Heart right ventricle (tissue), 16 donors: ENCODE data around the gene STX2. TPM values are rescaled to one million over a fixed set of nuclear protein-coding genes. Genes with fewer than 3 reads are reported as not detected.

Experiments
- ATAC-seq, 8 donors: fragments of 200-7000 bp; cut with Tn5 transposase; one replicate each; pipeline ENCODE4 v1.9.1; 2020; ENCODE audit warnings: mild to moderate bottlenecking in 8 of 8, moderate library complexity in 8 of 8, moderate number of reproducible peaks in 1 of 8
- DNase-seq, 2 donors: peaks; one replicate each; pipeline ENCODE4 v3.0.0-alpha.2; 2020
- H3K27ac ChIP-seq, 10 donors: fragments of 200-600 bp; sonication (generic) in 2 of 10; one replicate each; pipeline versions ENCODE4 v1.5.0 to v1.8.0; 2020 to 2022; ENCODE audit warnings: mild to moderate bottlenecking in 3 of 10
- H3K27me3 ChIP-seq, 7 donors: fragments of 200-600 bp; one replicate each; pipeline ENCODE4 v1.8.0; 2021 to 2022; ENCODE audit warnings: mild to moderate bottlenecking in 2 of 7
- H3K36me3 ChIP-seq, 9 donors: fragments of 200-600 bp; sonication (generic) in 1 of 9; one replicate each; pipeline versions ENCODE4 v1.5.0 to v1.8.0; 2020 to 2022; ENCODE audit warnings: mild to moderate bottlenecking in 2 of 9
- H3K4me1 ChIP-seq, 9 donors: fragments of 200-600 bp; sonication (generic) in 1 of 9; one replicate each; pipeline versions ENCODE4 v1.5.0 to v1.8.0; 2020 to 2022; ENCODE audit warnings: mild to moderate bottlenecking in 4 of 9
- H3K4me3 ChIP-seq, 10 donors: fragments of 200-600 bp; sonication (generic) in 2 of 10; one replicate each; pipeline versions ENCODE4 v1.5.0 to v1.8.0; 2020 to 2022; ENCODE audit warnings: mild to moderate bottlenecking in 7 of 10, moderate library complexity in 2 of 10
- H3K9me3 ChIP-seq, 11 donors: fragments of 200-600 bp in 10 of 11; sonication (generic) in 2 of 11; one replicate each; pipeline versions ENCODE4 v1.5.0 to v1.8.0; 2013 to 2022; ENCODE audit warnings: mild to moderate bottlenecking in 2 of 11, control low read depth in 1 of 11, moderate library complexity in 1 of 11
- WGBS, 2 donors: extraction: QIAGEN DNeasy Blood & Tissue Kit; methylation state at CpG; one replicate each; pipeline ENCODE4 v1.1.7; 2013; ENCODE audit warnings: inconsistent platforms in 1 of 2; 5-methylcytosine and 5-hydroxymethylcytosine counted together
- intact Hi-C, 10 donors: fragments of 100-400 bp; cut with DNase I; formaldehyde crosslinking; loops; one replicate each; pipeline versions ENCODE4 v1.11.1 to v1.14.2; 2022
- polyA plus RNA-seq, 2 donors: library from polyadenylated mRNA; stranded (reverse); fragments of 200-250 nt; gene quantifications; one replicate each; pipeline ENCODE4 v1.2.3, GENCODE V29; 2013
- total RNA-seq, 10 donors: library from RNA; stranded (reverse); fragmentation: NEBNext Ultra II Directional in 3 of 10; extraction: Animal tissue kit (Norgen Biotek cat#: 25700) in 3 of 10; gene quantifications; one replicate each; pipeline versions ENCODE4 v1.2.1 to v1.2.4, GENCODE V29; 2021 to 2023
- TF ChIP-seq, protein P1 (sequence below), 9 donors: fragments of 200-600 bp; sonication (generic) in 2 of 9; IDR thresholded peaks; one replicate each; pipeline versions ENCODE4 v1.5.0 to v1.8.0; 2021 to 2022; ENCODE audit warnings: antibody characterized with exemption in 9 of 9, mild to moderate bottlenecking in 5 of 9, moderate library complexity in 1 of 9
- donor health status: Arrhythmogenic right ventricular cardiomyopathy.
- donor health status: ischemic (EF 13 %, LVEDD 7.1; RV severe dilation, severe dysfunction).
- donor health status: healthy with polysubstance abuse.
- donor health status: DM: no; HTN: yes; CAD: no.
- donor health status: DM: no; HTN: no; CAD: no.
- donor health status: ischemic (EF 25% LVEDD 6.9; RV normal size, moderate dysfunction).
- donor health status: ischemic (EF 25% LVEDD 5.7; RV mildly dilated, moderate dysfunction).
- donor health status: healthy.
- donor health status: DM: yes; HTN: yes; CAD: no.
- donor health status: Ischemic cardiomyopathy.
- donor health status: ischemic (EF 35%, LVEDD 5.7; RV mildly dilated, moderate dysfunction).
- donor health status: nonischemic (EF 11% LVEDD 7.7; RV severe dilation, severe dysfunction).
- donor health status: DM: yes; HTN: yes; CAD: no.
- donor health status: PGD.
- donor health status: ischemic (EF 29% LVEDD 5.4; RV normal size, mild dysfunction).
- donor health status: nonischemic (EF 23%, LVEDD 6.1; RV moderate dilation, normal function).

The STX2 gene
- total and polyA plus RNA-seq, 12 donors = 6.0 to 17.0 (median 11.6) TPM

- H3K36me3 ChIP-seq = no peaks in the 10 kb centered on the region
- peaks cover 9 to 42% (median 19%) of the 10 kb centered on the region in 9 donors for H3K4me1 ChIP-seq
- H3K27ac ChIP-seq = no peak overlapping the region
- WGBS, 2 donors = 87 to 88% methylated on average over 6 of the region's 6 CpGs
- TF ChIP-seq, protein P1, sequence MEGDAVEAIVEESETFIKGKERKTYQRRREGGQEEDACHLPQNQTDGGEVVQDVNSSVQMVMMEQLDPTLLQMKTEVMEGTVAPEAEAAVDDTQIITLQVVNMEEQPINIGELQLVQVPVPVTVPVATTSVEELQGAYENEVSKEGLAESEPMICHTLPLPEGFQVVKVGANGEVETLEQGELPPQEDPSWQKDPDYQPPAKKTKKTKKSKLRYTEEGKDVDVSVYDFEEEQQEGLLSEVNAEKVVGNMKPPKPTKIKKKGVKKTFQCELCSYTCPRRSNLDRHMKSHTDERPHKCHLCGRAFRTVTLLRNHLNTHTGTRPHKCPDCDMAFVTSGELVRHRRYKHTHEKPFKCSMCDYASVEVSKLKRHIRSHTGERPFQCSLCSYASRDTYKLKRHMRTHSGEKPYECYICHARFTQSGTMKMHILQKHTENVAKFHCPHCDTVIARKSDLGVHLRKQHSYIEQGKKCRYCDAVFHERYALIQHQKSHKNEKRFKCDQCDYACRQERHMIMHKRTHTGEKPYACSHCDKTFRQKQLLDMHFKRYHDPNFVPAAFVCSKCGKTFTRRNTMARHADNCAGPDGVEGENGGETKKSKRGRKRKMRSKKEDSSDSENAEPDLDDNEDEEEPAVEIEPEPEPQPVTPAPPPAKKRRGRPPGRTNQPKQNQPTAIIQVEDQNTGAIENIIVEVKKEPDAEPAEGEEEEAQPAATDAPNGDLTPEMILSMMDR (IDR thresholded peaks at IDR 0.05) = no peak
- DNase-seq = no peak
- no peaks in the 10 kb centered on the region for H3K27me3 ChIP-seq
- H3K9me3 ChIP-seq = no peaks in the 10 kb centered on the region
- ATAC-seq = no peak
- H3K4me3 ChIP-seq = no peak overlapping the region
- intact Hi-C loops = loop anchor here in 2 of 10 donors (5.0 kb wide), 1 partner anchor 37 kb away; the partner anchor contains the start of gene RAN (in 2 of the 2)
Observed at GRCh38 chr12:130835436-130835835, 3.6 kb downstream of the STX2 start.

DNA sequence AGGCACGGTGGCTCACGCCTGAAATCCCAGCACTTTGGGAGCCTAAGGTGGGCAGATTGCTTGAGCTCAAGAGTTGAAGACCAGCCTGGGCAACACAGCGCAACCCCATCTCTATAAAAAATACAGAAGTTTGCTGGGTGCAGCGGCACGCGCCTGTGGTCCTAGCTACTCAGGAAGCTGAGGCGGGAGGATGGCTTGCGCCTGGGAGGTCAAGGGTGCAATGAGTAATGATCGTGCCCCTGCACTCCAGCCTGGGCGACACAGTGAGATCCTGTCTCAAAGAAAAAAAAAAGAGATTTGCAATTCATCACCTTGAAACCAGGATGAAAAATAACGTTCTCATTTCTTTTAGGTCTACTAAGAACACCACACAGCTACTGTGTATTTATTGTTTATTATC lies 4.0 kb downstream of the STX2 start:
- TF ChIP-seq, protein P1 (IDR thresholded peaks at IDR 0.05) = no peak
- Histone ChIP-seq H3K27me3 (no peaks in the 10 kb centered on the region), H3K9me3 (no peaks in the 10 kb centered on the region), H3K27ac (no peak overlapping the region), H3K36me3 (no peaks in the 10 kb centered on the region), H3K4me3 (no peak overlapping the region), H3K4me1 (peaks cover 9 to 42% (median 19%) of the 10 kb centered on the region in 9 donors)
- DNase-seq (no peak), ATAC-seq (no peak)
- 80 to 87% methylated on average over 11 of the region's 11 CpGs for WGBS, 2 donors
- intact Hi-C loops = loop anchor here in 2 of 10 donors (5.0 kb wide), 1 partner anchor 37 kb away; the partner anchor contains the start of gene RAN (in 2 of the 2)

GRCh38 chr12:130832561-130833209 lies 6.4 kb downstream of the STX2 start:
- no peak overlapping the region for H3K27ac ChIP-seq
- H3K4me3 ChIP-seq = no peak overlapping the region
- H3K9me3 ChIP-seq = no peaks in the 10 kb centered on the region
- WGBS, 2 donors = 82 to 85% methylated on average over 17 of the region's 17 CpGs
- peaks cover 0 to 28% (median 6%) of the 10 kb centered on the region in 9 donors for H3K4me1 ChIP-seq
- TF ChIP-seq, protein P1 (IDR thresholded peaks at IDR 0.05) = no peak
- intact Hi-C loops = no loop called here
- H3K27me3 ChIP-seq = no peaks in the 10 kb centered on the region
- peak in 5 of 8 donors; percentile 8 to 71 (median 45) for ATAC-seq
- no peaks in the 10 kb centered on the region for H3K36me3 ChIP-seq
- DNase-seq = no peak

GRCh38 chr12:130831876-130832405 lies 7.1 kb downstream of the STX2 start:
- WGBS, 2 donors = 92 to 93% methylated on average over 5 of the region's 5 CpGs
- H3K36me3 ChIP-seq = no peaks in the 10 kb centered on the region
- H3K9me3 ChIP-seq = no peaks in the 10 kb centered on the region
- TF ChIP-seq, protein P1 (IDR thresholded peaks at IDR 0.05) = no peak
- intact Hi-C loops = no loop called here
- no peak overlapping the region for H3K4me3 ChIP-seq
- no peak overlapping the region for H3K27ac ChIP-seq
- no peaks in the 10 kb centered on the region for H3K27me3 ChIP-seq
- H3K4me1 ChIP-seq = peaks cover 0 to 33% (median 4%) of the 10 kb centered on the region in 9 donors
- DNase-seq (no peak), ATAC-seq (no peak)
